Mucosa of descending colon (tissue), 3 donors: ENCODE measurements around the gene ENPP6. TPM values are rescaled to one million over a fixed set of nuclear protein-coding genes. Genes with fewer than 3 reads are reported as not detected.

Experiments
- ATAC-seq: fragments of 200-7000 bp; cut with Tn5 transposase; one replicate; pipeline ENCODE4 v1.9.1; 2020; ENCODE audit warnings: mild to moderate bottlenecking, moderate library complexity
- DNase-seq, 3 donors: peaks; one replicate each; pipeline ENCODE4 v3.0.0-alpha.2; 2020
- H3K36me3 ChIP-seq: fragments of 200-600 bp; one replicate; pipeline ENCODE4 v1.8.0; 2021; ENCODE audit warnings: low read depth, mild to moderate bottlenecking
- H3K4me1 ChIP-seq: fragments of 200-600 bp; one replicate; pipeline ENCODE4 v1.8.0; 2021; ENCODE audit warnings: low read depth, mild to moderate bottlenecking
- H3K4me3 ChIP-seq: fragments of 200-600 bp; one replicate; pipeline ENCODE4 v1.8.0; 2021; ENCODE audit warnings: mild to moderate bottlenecking
- H3K9me3 ChIP-seq: fragments of 200-600 bp; one replicate; pipeline ENCODE4 v1.8.0; 2021; ENCODE audit warnings: mild to moderate bottlenecking
- intact Hi-C, 2 donors: fragments of 100-400 bp; cut with DNase I in 1 of 2; cut with micrococcal nuclease in 1 of 2; formaldehyde crosslinking; loops; one replicate each; pipeline versions ENCODE4 v1.11.0 to v1.11.1; 2022; cut with DNase I, micrococcal nuclease
- total RNA-seq, 3 donors: library from RNA; stranded (reverse); fragmentation: NEBNext Ultra II Directional in 2 of 3; extraction: Animal tissue kit (Norgen Biotek cat#: 25700) in 2 of 3; gene quantifications; one replicate each; pipeline versions ENCODE4 v1.2.1 to v1.2.4, GENCODE V29; 2021 to 2023
- TF ChIP-seq, protein P1 (sequence below): fragments of 200-600 bp; IDR thresholded peaks from one replicate; pipeline ENCODE4 v1.8.0; 2022; ENCODE audit warnings: antibody characterized with exemption, mild to moderate bottlenecking
- donor health status: DM: no; HTN: no; CAD: no; lungs with moderate emphysema.
- donor health status: DM: no; HTN: no; CAD: no.
- donor health status: DM: no; HTN: yes; CAD: no.

ENPP6 gene
- total RNA-seq, 3 donors from 2014 or later: 0.35 to 0.57 (median 0.43) TPM

GRCh38 chr4:184162596-184162995, 55.1 kb downstream of the ENPP6 start:
- H3K4me1 ChIP-seq: no peaks in the 10 kb centered on the region
- intact Hi-C loops: loop anchor here in 1 of 2 donors (10.0 kb wide), 1 partner anchor 58 kb away; no protein-coding TSS in a partner anchor
- DNase-seq: no peak
- TF ChIP-seq, protein P1, sequence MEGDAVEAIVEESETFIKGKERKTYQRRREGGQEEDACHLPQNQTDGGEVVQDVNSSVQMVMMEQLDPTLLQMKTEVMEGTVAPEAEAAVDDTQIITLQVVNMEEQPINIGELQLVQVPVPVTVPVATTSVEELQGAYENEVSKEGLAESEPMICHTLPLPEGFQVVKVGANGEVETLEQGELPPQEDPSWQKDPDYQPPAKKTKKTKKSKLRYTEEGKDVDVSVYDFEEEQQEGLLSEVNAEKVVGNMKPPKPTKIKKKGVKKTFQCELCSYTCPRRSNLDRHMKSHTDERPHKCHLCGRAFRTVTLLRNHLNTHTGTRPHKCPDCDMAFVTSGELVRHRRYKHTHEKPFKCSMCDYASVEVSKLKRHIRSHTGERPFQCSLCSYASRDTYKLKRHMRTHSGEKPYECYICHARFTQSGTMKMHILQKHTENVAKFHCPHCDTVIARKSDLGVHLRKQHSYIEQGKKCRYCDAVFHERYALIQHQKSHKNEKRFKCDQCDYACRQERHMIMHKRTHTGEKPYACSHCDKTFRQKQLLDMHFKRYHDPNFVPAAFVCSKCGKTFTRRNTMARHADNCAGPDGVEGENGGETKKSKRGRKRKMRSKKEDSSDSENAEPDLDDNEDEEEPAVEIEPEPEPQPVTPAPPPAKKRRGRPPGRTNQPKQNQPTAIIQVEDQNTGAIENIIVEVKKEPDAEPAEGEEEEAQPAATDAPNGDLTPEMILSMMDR: no peak
- ATAC-seq: no peak
- H3K9me3 ChIP-seq: no peaks in the 10 kb centered on the region
- H3K4me3 ChIP-seq: no peak overlapping the region
- H3K36me3 ChIP-seq: no peaks in the 10 kb centered on the region

- TF ChIP-seq, protein P1: no peak
- Histone ChIP-seq H3K9me3 (no peaks in the 10 kb centered on the region), H3K4me1 (no peaks in the 10 kb centered on the region), H3K4me3 (no peak overlapping the region), H3K36me3 (no peaks in the 10 kb centered on the region)
- intact Hi-C loops: no loop called here
- DNase-seq (no peak), ATAC-seq (no peak)
These were observed 60.4 kb downstream of the ENPP6 start for GRCh38 chr4:184157322-184157721.

- intact Hi-C loops: no loop called here
- ATAC-seq (no peak), DNase-seq (no peak)
- Histone ChIP-seq H3K36me3 (no peaks in the 10 kb centered on the region), H3K4me1 (no peaks in the 10 kb centered on the region), H3K4me3 (no peak overlapping the region), H3K9me3 (no peaks in the 10 kb centered on the region)
- TF ChIP-seq, protein P1: no peak
These were observed 61.3 kb downstream of the ENPP6 start for GRCh38 chr4:184156163-184156920.

DNA sequence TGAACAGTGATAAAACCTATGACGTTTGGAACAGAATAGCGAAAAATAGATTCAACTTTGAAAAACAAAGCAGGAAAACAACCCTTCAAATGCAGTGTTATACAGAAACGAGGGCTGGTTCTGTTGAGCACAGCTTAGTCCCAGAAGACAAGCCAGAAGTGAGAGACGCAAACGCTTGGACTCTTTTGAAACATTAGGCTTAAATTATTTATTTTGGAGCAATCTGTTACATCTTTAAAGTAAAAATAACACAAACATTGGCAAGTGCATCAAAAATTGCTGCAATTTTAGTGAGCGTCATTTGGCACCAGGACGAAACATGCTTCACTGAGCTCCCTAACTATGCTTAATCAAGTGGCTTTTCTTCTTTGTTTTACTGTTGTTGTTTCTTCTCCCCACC, 63.5 kb downstream of the ENPP6 start:
- H3K36me3 ChIP-seq: no peaks in the 10 kb centered on the region
- TF ChIP-seq, protein P1: no peak
- no peak overlapping the region for H3K4me3 ChIP-seq
- peaks cover 9% of the 10 kb centered on the region for H3K4me1 ChIP-seq
- ATAC-seq: no peak
- H3K9me3 ChIP-seq: no peaks in the 10 kb centered on the region
- no peak for DNase-seq
- intact Hi-C loops: no loop called here

DNA sequence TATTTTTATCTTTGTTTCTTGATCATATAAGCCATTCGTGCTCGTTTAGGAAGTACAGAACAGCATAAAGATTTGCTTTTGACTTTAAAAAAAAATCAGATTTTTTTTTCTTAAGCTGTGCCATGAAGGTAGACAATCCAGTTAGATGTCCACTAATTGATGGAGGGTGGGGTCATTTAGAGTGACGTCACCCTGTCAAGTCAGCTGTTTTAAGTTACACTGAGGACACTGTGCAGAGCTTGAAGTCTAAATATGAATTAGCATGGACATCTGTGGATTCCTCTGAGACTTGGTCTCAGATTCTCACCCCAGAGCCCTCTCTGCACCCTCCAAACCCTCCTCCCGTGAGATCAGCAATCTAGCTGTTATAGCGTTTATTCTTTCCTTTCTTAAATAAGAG, 63.9 kb downstream of the ENPP6 start:
- H3K4me3 ChIP-seq: no peak overlapping the region
- intact Hi-C loops: no loop called here
- H3K36me3 ChIP-seq: no peaks in the 10 kb centered on the region
- no peaks in the 10 kb centered on the region for H3K9me3 ChIP-seq
- no peak for DNase-seq
- ATAC-seq: no peak
- H3K4me1 ChIP-seq: peaks cover 9% of the 10 kb centered on the region
- TF ChIP-seq, protein P1: no peak
